ENCODE results near the gene UCKL1.

GRCh38 chr20:63917811-63918210, 38.4 kb downstream of the UCKL1 start:
- TF ChIP-seq GATA3 (IDR thresholded peaks at IDR 0.05; ENCODE audit: low read depth, low read length), result no peak
- TF ChIP-seq GATA2 (IDR thresholded peaks at IDR 0.05; ENCODE audit: low read depth, low read length), result no peak

Measured in SH-SY5Y (cell line).